Stimulated activated CD8-positive, alpha-beta memory T cell treated with anti-CD3 and anti-CD28 coated beads, Interleukin-15, amount 100 ng/mL, for 48 hours (primary cell): ENCODE data around the gene ADCY10.
"Not testable (repeated sequence)": the region's sequence is repeated elsewhere in the genome, so short reads cannot be mapped to it uniquely, and the experiment has no call there.

Source experiments
- DNase-seq, 2 donors: peaks; one replicate each; pipeline ENCODE4 v3.0.0-alpha.2; 2020; ENCODE audit warnings: low read depth in 2 of 2

ADCY10 gene

GRCh38 chr1:167882376-167882775 is 31.6 kb downstream of the ADCY10 start:
- DNase-seq: no peak

- no peak for DNase-seq
These were observed 32.1 kb downstream of the ADCY10 start for GRCh38 chr1:167881786-167882185.

- no peak for DNase-seq
These were observed 32.9 kb downstream of the ADCY10 start for GRCh38 chr1:167881069-167881468.

GRCh38 chr1:167880580-167881021 is 33.3 kb downstream of the ADCY10 start:
- DNase-seq: no peak

GRCh38 chr1:167879508-167879907 is 34.4 kb downstream of the ADCY10 start:
- no peak for DNase-seq

- DNase-seq: no peak
These were observed 35.4 kb downstream of the ADCY10 start for GRCh38 chr1:167878372-167879160.

GRCh38 chr1:167876597-167877175 is 37.2 kb downstream of the ADCY10 start:
- DNase-seq: no peak

- no peak for DNase-seq
These were observed 42.6 kb downstream of the ADCY10 start for GRCh38 chr1:167871331-167871730.

- DNase-seq: not testable (repeated sequence)
These were observed 44.6 kb downstream of the ADCY10 start for GRCh38 chr1:167869157-167870001.

- not testable (repeated sequence) for DNase-seq
These were observed 47.1 kb downstream of the ADCY10 start for GRCh38 chr1:167866739-167867414.

GRCh38 chr1:167866326-167866725 is 47.6 kb downstream of the ADCY10 start:
- not testable (repeated sequence) for DNase-seq

GRCh38 chr1:167865804-167866308 is 48.1 kb downstream of the ADCY10 start:
- DNase-seq: not testable (repeated sequence)

- DNase-seq: not testable (repeated sequence)
These were observed 48.7 kb downstream of the ADCY10 start for GRCh38 chr1:167865193-167865592.

- no peak for DNase-seq
These were observed 49.4 kb downstream of the ADCY10 start for GRCh38 chr1:167864392-167865032.

- DNase-seq: no peak
These were observed 50.0 kb downstream of the ADCY10 start for GRCh38 chr1:167863921-167864279.

GRCh38 chr1:167863191-167863920 is 50.6 kb downstream of the ADCY10 start:
- DNase-seq: not testable (repeated sequence)

- DNase-seq: no peak
These were observed 51.4 kb downstream of the ADCY10 start for GRCh38 chr1:167862432-167863076.

- DNase-seq: no peak
These were observed 52.1 kb downstream of the ADCY10 start for GRCh38 chr1:167861664-167862381.

GRCh38 chr1:167860231-167860923 is 53.6 kb downstream of the ADCY10 start:
- no peak for DNase-seq
